ENCODE data around the gene PKN3. TPM values are rescaled to one million over a fixed set of nuclear protein-coding genes. Genes with fewer than 3 reads are reported as not detected.

Gene PKN3
- total and polyA plus RNA-seq, 7 donors, result 1.6 to 7.2 (median 3.0) TPM

DNA sequence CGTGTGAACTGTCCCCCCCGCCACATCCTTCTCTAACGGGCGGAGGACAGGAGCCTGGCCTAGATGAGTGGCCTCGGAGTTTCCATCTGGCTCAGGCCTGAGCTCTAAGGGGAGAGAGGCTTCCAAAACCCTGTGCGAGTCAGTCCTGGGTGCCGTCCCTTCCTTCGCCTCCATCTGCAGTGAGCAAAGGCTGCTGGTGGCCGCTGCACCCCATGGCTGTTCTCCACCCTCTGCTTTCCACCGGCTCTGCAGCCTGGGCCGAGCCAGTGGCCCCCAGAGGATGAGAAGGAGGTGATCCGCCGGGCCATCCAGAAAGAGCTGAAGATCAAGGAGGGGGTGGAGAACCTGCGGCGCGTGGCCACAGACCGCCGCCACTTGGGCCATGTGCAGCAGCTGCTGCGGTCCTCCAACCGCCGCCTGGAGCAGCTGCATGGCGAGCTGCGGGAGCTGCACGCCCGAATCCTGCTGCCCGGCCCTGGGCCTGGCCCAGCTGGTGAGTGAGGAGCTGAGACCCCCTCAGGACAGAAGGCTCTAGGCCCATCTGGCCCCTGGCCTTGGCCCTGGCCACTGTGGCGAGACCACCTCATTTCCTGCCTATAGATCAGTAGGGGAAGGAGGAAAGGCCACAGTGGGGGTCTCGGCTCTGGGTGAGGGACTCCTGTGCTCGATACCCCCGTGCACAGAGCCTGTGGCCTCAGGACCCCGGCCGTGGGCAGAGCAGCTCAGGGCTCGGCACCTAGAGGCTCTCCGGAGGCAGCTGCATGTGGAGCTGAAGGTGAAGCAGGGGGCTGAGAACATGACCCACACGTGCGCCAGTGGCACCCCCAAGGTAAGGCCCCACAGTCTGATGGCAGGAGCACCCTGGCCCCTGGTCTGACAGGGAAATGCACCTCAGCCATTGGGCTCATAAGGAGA lies 3.0 kb downstream of the PKN3 start:
- H3K9me3 ChIP-seq, result no peaks in the 10 kb centered on the region
- DNase-seq, result peak; percentile 50
- H3K36me3 ChIP-seq, result no peaks in the 10 kb centered on the region
- H3K4me3 ChIP-seq, result no peak overlapping the region
- WGBS, 2 donors, result 90 to 92% methylated on average over 36 of the region's 36 CpGs
- H3K27me3 ChIP-seq, result no peaks in the 10 kb centered on the region
- H3K4me1 ChIP-seq, result peaks cover 0 to 19% (median 11%) of the 10 kb centered on the region in 4 donors
- no peak overlapping the region for H3K27ac ChIP-seq
- TF ChIP-seq POLR2A (IDR thresholded peaks at IDR 0.05), result no peak
- TF ChIP-seq POLR2AphosphoS5 (IDR thresholded peaks at IDR 0.05), result no peak
- TF ChIP-seq, protein P1, sequence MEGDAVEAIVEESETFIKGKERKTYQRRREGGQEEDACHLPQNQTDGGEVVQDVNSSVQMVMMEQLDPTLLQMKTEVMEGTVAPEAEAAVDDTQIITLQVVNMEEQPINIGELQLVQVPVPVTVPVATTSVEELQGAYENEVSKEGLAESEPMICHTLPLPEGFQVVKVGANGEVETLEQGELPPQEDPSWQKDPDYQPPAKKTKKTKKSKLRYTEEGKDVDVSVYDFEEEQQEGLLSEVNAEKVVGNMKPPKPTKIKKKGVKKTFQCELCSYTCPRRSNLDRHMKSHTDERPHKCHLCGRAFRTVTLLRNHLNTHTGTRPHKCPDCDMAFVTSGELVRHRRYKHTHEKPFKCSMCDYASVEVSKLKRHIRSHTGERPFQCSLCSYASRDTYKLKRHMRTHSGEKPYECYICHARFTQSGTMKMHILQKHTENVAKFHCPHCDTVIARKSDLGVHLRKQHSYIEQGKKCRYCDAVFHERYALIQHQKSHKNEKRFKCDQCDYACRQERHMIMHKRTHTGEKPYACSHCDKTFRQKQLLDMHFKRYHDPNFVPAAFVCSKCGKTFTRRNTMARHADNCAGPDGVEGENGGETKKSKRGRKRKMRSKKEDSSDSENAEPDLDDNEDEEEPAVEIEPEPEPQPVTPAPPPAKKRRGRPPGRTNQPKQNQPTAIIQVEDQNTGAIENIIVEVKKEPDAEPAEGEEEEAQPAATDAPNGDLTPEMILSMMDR (IDR thresholded peaks at IDR 0.05), result no peak
- no peak for TF ChIP-seq EP300 (IDR thresholded peaks at IDR 0.05)
- intact Hi-C loops (cut with DNase I), result no loop called here

DNA sequence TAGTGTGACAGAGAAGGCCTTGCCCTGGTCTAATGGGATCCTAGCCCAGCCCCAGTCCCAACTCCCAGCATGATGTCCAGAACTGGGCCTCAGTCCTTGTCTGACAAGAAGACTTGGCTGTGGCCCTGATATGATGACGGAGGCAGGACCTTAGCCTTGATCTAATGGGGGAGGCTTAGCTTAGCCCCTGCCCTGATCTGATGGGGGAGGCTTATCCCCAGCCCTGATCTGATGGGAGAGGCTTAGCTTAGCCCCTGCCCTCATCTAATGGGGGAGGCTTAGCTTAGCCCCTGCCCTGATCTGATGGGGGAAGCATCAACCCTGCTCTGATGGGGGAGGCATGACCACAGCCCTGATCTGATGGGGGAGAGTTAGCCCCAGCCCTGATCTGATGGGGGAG lies 3.7 kb downstream of the PKN3 start:
- WGBS, 2 donors, result 96 to 98% methylated on average over 1 of the region's 1 CpG
- Histone ChIP-seq H3K9me3 (no peaks in the 10 kb centered on the region), H3K36me3 (no peaks in the 10 kb centered on the region), H3K4me3 (no peak overlapping the region), H3K27ac (no peak overlapping the region), H3K27me3 (no peaks in the 10 kb centered on the region), H3K4me1 (peaks cover 0 to 19% (median 11%) of the 10 kb centered on the region in 4 donors)
- TF ChIP-seq POLR2A (IDR thresholded peaks at IDR 0.05) (no peak), POLR2AphosphoS5 (IDR thresholded peaks at IDR 0.05) (no peak), EP300 (IDR thresholded peaks at IDR 0.05) (no peak)
- TF ChIP-seq, protein P1 (IDR thresholded peaks at IDR 0.05), result no peak
- intact Hi-C loops (cut with DNase I), result no loop called here
- peak; percentile 47 for DNase-seq

DNA sequence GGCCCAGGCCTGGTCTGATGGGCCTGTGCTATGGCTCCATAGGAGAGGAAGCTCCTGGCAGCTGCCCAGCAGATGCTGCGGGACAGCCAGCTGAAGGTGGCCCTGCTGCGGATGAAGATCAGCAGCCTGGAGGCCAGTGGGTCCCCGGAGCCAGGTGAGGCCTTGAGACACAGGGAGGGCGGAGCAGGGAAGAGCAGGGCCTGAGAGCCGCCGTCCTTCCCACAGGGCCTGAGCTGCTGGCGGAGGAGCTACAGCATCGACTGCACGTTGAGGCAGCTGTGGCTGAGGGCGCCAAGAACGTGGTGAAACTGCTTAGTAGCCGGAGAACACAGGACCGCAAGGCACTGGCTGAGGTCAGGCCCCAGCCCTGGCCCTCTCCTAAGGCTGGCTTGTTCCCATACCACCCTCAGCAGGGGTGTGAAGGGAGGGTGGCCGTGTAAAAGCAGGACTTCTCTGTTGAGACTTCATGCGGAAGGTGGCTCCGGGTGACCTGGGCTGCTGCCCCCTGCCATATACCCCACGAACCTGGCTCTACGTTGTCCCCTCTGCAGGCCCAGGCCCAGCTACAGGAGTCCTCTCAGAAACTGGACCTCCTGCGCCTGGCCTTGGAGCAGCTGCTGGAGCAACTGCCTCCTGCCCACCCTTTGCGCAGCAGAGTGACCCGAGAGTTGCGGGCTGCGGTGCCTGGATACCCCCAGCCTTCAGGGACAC lies 4.5 kb downstream of the PKN3 start:
- H3K27me3 ChIP-seq, result no peaks in the 10 kb centered on the region
- H3K36me3 ChIP-seq, result no peaks in the 10 kb centered on the region
- H3K9me3 ChIP-seq, result no peaks in the 10 kb centered on the region
- H3K4me3 ChIP-seq, result no peak overlapping the region
- TF ChIP-seq POLR2AphosphoS5 (IDR thresholded peaks at IDR 0.05), result no peak
- TF ChIP-seq, protein P1 (IDR thresholded peaks at IDR 0.05), result no peak
- TF ChIP-seq POLR2A (IDR thresholded peaks at IDR 0.05), result no peak
- TF ChIP-seq EP300 (IDR thresholded peaks at IDR 0.05), result no peak
- WGBS, 2 donors, result 88 to 91% methylated on average over 23 of the region's 23 CpGs
- no peak overlapping the region for H3K27ac ChIP-seq
- intact Hi-C loops (cut with DNase I), result no loop called here
- peak; percentile 61 for DNase-seq
- peaks cover 0 to 19% (median 11%) of the 10 kb centered on the region in 4 donors for H3K4me1 ChIP-seq

DNA sequence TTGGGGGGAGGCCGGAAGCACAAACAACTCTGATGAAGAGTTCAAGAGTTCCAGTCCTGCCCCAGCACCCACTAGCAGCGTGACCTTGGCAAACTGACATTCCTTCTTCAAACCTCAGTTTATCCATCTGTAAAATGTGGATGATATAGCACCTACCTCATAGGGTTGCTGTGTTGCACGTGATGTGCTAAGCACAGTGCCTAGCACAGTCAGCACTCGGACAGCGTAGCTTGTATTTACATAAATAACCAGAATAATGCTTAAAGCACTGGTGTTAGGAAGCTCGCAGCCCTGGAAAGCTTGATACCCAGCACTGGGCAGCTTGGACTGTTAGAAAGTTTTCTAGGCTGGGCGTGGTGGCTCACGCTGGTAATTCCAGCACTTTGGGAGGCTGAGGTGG lies 5.1 kb downstream of the PKN3 start:
- Histone ChIP-seq H3K9me3 (no peaks in the 10 kb centered on the region), H3K36me3 (no peaks in the 10 kb centered on the region), H3K27me3 (no peaks in the 10 kb centered on the region), H3K4me1 (peaks cover 0 to 14% (median 8%) of the 10 kb centered on the region in 4 donors), H3K27ac (no peak overlapping the region), H3K4me3 (no peak overlapping the region)
- WGBS, 2 donors, result 88 to 93% methylated on average over 8 of the region's 8 CpGs
- no peak for TF ChIP-seq POLR2AphosphoS5 (IDR thresholded peaks at IDR 0.05)
- TF ChIP-seq EP300 (IDR thresholded peaks at IDR 0.05), result no peak
- TF ChIP-seq, protein P1 (IDR thresholded peaks at IDR 0.05), result no peak
- TF ChIP-seq POLR2A (IDR thresholded peaks at IDR 0.05), result no peak
- intact Hi-C loops (cut with DNase I), result no loop called here
- DNase-seq, result peak; percentile 3
